NCI-H2107 (cell line): ENCODE data around the gene RTL1.

Source experiments
- DNase-seq: peaks from one replicate; lab custom pipeline; 2025; lab: John Stamatoyannopoulos, UW

The RTL1 gene

DNA sequence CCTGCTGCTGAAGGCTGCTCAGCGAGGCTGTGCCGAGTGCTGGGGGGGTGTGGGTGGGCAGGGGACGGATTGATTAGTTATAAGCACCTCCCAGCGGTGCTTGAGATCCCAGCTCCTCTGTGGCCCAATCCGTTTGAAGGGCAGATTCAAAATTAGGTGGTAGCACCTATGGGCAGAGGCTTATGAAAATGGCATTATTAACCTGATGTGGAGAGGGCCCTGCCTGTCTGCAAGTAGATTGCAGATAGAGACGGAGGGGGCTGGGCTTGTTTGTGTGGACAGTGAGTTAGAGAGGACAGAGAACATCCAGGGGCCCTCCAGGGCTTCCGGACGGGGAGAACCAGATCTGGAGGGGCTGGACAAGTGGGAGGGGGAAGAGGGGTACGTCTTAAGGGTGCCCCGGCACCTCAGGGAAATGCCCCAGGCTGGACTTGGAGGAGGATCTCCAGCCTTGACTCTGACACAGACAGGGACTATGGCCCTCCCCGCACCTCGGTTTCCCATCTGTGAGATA, at the start of gene RTL1:
RTL1 (minus strand) TSS at position 51 of the 514 bp plus-strand sequence. CDS start 18,934 bp downstream, outside the sequence.
- no peak for DNase-seq

GRCh38 chr14:100950024-100950423, 46.5 kb upstream of the RTL1 start:
- DNase-seq: no peak

DNA sequence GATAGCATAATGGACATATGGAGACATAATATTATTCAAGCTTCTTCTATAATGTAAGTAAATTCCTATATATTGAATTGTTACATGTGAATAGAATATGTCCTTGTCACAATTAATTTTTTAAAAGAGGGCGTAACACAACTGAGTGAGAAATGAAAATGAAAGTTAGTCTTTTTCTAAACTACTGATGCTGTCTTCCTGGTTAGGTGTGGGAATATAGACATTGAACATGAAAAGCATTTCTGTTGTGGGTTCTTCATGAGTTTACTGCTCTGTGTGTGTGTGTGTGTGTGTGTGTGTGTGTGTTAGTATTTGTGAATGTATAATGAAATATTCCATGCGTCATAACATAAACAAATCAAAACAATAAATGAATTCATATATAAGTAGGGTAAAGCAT, 40.5 kb upstream of the RTL1 start:
- no peak for DNase-seq

DNA sequence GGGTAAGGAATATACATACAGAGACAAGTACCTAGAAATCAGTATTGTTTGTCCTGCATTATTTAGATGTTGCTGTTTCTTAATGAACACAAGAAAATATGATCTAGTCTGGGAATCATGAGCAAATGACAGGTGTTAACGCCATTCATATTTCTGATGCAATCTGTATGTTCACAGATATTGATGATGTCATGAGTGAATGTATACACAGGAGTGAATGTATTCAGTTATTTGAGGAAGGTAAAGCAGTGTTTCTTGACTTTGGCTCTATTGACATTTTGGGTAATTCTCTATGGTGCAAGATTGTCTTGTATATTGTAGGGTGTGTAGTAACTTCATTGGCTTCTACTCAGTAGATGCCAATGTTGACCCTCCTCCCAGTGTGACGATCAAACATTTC, 26.7 kb upstream of the RTL1 start:
- DNase-seq: no peak

DNA sequence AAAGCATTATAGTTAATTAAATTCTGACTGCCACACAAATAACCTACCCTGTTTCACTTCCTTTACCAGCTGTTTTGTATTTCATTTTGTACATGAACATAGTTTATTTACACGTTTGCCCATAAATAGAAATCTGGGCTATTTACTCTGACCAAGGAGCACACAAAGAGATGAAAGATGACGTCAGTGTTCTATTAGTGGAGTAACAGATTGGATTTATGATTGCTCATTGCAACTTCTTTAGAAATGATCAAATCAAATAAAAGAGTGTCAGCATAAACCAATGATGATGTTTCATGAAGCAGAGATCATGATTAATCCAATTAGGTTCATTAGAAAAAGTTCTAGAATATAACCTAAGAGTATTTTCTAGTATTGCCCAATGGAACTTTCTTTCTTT, 12.0 kb upstream of the RTL1 start:
- no peak for DNase-seq

DNA sequence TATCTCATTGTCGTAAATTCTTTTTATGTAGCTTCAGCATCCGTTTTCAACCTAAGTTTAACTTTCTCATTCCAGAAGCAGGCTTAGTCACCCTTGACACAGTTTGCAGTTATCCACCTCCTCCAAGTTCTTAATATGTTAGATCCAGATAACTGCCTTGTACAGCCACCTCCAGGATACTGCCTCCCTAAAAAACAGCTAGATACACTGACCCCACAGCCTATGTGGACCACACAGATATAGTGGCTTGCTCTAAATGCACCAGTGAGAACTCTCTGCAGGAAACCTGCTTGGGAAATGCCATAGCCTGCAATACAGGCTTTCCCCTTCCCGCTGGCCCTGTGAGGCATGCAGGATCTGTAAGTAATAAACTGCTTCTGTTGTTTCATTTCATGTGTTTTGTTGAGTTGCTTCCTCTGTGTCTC, 11.1 kb upstream of the RTL1 start:
- no peak for DNase-seq

DNA sequence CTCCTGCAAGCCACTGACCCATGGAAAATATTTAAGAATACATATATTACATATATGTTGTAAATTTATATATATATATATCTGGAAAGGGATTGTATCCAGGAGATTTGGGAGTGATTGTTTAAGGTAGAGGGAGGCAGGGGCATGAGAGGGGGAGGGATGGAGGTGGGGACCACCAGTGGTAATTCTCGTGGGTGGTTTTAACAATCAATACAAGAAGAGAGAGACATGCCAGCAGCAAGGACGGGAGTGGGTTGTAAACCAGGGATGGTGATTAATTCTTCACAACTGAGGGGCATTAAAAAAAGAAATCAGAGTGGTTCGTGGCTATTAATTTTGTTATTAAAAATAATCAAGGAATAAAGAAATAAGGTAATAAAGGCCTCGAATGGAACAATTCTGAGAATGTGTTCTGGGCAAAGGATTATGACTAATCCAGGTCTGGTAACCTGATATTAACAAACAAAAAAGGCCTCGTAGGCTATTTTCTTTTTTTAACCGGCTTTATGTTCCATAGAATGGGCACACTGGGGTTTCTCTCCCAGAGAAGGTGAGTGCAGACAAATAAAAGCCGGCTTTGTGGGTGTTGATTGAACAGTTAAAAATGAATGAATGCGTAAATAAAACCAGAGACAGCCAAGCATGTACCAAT, 8.3 kb upstream of the RTL1 start:
- DNase-seq: no peak

GRCh38 chr14:100910888-100911664, 7.6 kb upstream of the RTL1 start:
- no peak for DNase-seq

- DNase-seq: no peak
Observed at GRCh38 chr14:100909439-100909838, 5.9 kb upstream of the RTL1 start.

DNA sequence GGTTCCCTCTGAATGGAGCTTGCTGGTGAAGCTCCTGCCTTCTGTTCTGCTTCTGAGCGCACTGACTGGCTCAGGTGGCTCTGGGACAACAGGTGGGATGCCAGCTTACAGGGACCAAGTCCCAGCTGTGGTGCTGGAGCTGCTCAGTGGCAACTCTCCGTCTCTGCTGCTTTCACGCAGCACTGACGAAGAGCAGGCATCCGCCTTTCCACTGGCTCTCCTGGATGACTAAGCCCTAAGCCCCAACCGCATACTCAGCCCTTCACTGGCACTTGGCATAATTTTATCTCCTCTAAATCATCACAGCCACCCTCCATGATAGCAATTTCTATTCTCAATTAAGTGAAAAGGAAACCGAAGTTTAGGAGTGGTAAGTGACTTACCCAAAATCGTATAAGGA, 3.7 kb upstream of the RTL1 start:
- DNase-seq: no peak

GRCh38 chr14:100906420-100906819, 2.9 kb upstream of the RTL1 start:
- DNase-seq: no peak

DNA sequence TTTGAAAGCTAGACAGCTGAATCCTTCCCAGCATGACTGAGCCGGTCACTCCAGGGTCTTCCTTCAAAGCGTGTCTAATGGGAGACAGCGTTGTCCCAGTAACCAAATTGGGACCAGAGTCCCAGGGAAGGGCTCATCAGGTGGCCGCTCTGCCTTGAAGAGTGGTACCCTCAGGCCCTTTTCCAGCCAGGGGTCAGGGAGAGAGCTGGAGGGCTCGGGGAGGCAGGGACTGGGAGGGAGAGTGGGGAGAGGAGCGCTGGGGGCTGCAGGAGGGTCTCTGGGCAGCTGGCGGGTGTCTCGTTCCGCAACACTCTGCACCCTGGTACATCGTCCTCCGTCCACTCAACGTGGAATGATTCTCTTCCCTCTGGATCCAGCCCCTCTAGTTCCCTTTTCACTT, 1.6 kb upstream of the RTL1 start:
- no peak for DNase-seq

DNA sequence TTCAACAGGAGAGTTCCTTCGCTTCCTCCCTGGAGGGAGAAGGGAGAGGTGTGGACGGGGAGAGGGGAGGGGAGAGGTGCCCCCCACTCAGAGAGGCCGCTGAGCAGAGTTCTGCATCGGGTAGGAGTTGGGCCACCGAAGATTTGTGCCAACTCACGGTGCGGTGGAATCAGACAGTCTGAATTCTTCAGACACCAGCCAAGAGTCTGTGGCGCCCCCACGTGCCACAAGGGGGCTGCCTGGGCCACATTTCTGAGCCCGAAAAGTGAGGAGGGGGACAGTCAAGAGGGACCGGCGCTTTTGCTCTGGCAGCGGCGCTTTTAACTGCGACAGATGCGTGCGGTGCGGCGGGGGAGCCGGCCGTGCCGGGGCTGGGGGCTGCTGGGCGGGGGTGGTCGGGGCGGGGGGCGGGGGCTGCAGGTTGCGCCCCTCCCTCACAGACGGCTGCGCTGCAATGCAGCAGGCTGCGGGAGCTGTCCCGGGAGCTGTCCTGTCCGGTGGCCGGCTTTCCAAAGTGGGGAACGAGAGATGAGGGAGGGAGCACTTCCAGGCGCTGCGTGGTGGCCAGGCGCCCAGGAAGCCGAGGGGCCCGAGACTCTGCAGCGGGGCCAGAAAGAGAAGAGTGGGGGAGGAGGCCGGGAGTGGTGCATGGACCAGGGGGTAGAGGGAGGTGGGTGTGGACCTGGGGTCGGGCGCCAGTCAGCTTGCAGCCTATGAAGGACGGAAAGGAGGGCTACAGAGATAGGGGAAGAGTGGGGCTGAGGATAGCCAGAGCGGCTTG, 975 bp upstream of the RTL1 start:
- DNase-seq: peak; percentile 16

- no peak for DNase-seq
Observed at GRCh38 chr14:100903134-100903468, 421 bp downstream of the RTL1 start.

DNA sequence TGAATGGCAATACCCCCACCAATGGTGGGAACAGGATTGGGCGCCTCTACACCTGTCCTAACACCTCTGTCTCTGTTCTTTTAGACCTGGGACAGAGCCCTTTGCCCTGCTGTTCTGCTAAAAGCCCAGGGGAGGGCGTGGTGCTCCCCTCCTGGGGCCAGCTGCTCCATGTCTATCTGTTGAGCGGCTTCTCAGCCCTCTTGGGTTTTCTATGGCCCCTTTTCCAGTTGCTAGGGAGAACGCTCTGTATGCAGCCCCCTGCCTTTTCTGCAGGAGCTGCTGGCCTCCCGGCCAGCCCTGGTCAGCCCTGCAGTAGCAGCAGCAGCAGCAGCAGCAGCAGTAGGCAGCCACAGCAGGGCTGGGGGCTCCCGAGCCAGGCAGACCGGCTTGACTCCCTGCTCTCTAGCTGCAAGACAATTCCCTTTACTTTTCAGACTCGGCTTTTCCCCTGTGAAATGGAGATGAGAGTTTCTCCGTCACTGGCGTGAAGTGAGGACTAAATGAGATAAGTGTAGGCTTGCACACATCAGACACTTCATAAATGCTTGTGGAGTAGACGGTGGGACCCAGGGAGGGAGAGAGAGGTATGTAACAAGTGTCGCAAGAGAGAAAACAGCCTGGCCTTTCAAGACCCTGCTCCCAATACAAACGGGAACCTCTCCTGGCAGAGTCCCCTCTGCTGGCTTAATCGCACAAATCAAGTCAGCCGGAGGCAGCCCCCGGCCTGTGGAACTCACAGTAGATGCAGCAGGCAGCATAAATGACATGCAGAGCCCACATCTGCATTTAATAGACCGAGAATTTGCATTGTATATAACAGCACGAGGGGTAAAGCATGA, 1.0 kb downstream of the RTL1 start:
- DNase-seq: no peak

DNA sequence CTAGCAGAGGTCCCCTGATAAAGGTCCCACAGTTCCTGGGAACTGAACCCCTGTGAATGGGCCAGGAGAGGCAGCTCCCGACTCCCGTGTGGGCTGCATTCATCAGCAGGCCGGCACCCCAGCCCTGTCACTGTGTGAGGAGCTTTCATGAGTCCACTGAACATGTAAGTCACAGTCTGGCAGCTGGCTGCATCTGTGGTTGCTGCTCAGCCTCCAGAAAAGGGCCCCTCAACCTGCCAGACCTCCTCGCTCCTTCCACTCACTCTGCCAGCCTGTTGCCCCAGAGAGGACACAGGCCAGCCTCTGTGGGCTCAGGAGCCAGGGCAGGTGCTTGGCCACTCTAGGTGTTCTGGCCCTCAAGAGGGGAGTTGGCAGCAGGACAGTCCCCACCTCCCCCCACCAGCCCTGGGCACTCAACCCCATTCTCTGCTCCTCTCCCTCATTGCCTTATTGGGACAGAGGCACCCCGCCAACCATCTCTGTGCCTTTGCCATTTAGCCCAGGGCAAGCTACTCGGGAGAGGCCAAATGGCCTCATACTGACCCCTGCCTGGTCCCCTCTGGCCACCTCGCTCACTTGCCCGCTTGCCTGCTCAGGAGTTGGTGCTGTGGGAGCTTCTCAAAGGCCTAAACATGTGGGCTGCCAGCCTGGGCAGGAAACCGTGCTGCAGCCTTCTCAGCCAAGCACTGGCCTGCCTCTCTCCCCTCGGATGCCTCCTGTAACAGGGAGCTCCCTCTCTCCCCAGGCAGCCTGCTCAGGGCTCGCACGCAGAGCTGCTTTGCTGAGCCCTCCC, 1.9 kb downstream of the RTL1 start:
- no peak for DNase-seq

GRCh38 chr14:100900837-100901390, 2.6 kb downstream of the RTL1 start:
- peak; percentile 90 for DNase-seq

GRCh38 chr14:100899884-100900771, 3.4 kb downstream of the RTL1 start:
- peak; percentile 72 for DNase-seq
